ENCODE measurements around the gene CHAD.

Gene CHAD

DNA sequence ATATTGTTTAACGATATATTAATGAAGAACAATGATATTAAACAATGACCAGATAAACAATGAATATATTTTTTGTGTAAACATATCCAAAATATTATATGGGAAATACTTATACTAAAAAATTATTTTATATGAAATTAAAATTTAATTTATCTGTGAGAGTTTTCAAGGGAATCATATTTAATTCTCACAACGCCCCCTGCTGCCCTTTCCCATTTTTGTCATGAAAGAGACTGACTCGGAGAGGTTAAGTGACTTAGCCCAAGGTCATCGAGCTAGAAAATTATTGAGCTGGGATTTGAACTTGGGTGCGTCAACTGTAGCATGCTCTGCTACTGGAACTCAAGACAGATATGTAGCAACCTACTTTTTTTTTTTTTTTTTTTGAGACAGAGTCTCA, 32.4 kb upstream of the CHAD start:
- TF ChIP-seq CTCF (conservative IDR thresholded peaks at IDR 0.05; ENCODE audit: low read depth, low read length), result peak; percentile 45
- no peak for DNase-seq (ENCODE audit: low read depth)

GRCh38 chr17:50499721-50500120, 31.0 kb upstream of the CHAD start:
- no peak for DNase-seq (ENCODE audit: low read depth)
- no peak for TF ChIP-seq CTCF (conservative IDR thresholded peaks at IDR 0.05; ENCODE audit: low read depth, low read length)
- no peak overlapping the region for H3K4me3 ChIP-seq (ENCODE audit: low read length)

More for the DNA sequence above, 32.4 kb upstream of the CHAD start:
- no peak overlapping the region for H3K4me3 ChIP-seq (ENCODE audit: low read length)

- DNase-seq (ENCODE audit: low read depth), result no peak
- H3K4me3 ChIP-seq (ENCODE audit: low read length), result no peak overlapping the region
- TF ChIP-seq CTCF (conservative IDR thresholded peaks at IDR 0.05; ENCODE audit: low read depth, low read length), result no peak
These were observed 30.6 kb upstream of the CHAD start for GRCh38 chr17:50499270-50499669.

DNA sequence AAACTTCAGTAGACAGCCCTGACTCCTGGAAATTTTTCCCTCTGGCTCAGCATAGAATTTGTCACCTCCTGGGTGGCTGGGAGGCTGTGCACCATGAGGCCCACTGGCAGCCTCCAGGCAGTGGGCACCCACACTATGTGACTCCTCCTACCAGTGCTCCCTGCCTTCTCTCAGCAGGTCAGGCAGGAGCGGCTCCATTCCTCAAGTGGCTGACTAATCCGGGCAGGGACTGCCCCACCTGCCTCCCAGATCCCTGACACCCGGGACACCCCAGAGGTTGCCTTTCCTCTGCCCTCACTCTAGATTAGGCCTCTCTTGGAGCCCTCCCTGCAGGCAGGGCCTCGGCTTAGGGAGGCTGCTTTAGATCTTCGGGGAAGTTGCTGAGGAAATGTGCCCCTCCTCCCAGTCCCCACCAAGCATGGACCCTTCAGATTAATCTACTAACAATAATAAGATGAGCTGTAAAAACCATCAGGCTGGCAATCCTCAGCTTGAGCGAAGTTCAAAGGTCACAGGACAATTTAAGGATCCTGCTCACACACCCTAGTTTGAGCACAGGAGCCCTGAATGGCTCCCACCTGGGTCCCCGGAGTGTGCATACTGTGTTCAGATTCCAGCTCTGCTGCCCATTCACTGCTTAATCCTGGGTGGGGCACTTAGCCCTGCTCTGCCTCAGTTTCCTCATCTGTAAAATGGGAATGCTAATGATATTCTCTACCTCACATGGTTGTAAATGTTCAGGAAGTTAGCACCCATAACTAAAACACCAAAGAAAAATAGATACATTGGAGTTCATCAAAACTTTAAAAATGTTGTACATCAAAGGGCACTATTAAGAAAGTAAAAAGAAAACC, 29.6 kb upstream of the CHAD start:
- DNase-seq (ENCODE audit: low read depth), result no peak
- H3K4me3 ChIP-seq (ENCODE audit: low read length), result no peak overlapping the region
- no peak for TF ChIP-seq CTCF (conservative IDR thresholded peaks at IDR 0.05; ENCODE audit: low read depth, low read length)

GRCh38 chr17:50495918-50496317, 27.2 kb upstream of the CHAD start:
- DNase-seq (ENCODE audit: low read depth), result peak; percentile 48
- TF ChIP-seq CTCF (conservative IDR thresholded peaks at IDR 0.05; ENCODE audit: low read depth, low read length), result no peak
- no peak overlapping the region for H3K4me3 ChIP-seq (ENCODE audit: low read length)

- no peak for DNase-seq (ENCODE audit: low read depth)
- no peak overlapping the region for H3K4me3 ChIP-seq (ENCODE audit: low read length)
- TF ChIP-seq CTCF (conservative IDR thresholded peaks at IDR 0.05; ENCODE audit: low read depth, low read length), result no peak
These were observed 26.6 kb upstream of the CHAD start for GRCh38 chr17:50495217-50495823.

DNA sequence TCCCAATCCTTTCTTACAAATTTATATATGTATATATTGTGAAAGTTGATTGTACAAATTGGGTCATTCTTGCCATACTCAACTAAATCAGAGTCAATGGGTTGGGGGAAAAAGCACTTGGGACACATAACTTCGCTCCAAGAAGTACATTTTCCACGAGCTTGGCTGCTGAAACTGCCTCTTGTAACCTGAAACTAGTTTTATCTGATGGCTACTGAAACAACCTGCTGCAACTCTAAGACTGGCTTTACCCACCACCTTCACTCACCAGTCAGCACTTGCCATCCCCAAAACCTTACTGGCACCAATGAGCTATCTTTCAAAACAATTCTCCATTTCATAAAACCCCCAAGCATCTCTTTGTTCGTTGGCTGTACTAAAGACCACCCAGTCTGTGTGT, 25.1 kb upstream of the CHAD start:
- no peak overlapping the region for H3K4me3 ChIP-seq (ENCODE audit: low read length)
- no peak for DNase-seq (ENCODE audit: low read depth)
- no peak for TF ChIP-seq CTCF (conservative IDR thresholded peaks at IDR 0.05; ENCODE audit: low read depth, low read length)

Measured in retinal pigment epithelial cell (primary cell).